Activated gamma-delta T cell treated with Interleukin-2 at 50 U/mL for 16 hours (primary cell): ENCODE measurements around the gene CERS3.

Source experiments
- DNase-seq: peaks from one replicate; pipeline ENCODE4 v3.0.0-alpha.2; 2020

Gene CERS3

DNA sequence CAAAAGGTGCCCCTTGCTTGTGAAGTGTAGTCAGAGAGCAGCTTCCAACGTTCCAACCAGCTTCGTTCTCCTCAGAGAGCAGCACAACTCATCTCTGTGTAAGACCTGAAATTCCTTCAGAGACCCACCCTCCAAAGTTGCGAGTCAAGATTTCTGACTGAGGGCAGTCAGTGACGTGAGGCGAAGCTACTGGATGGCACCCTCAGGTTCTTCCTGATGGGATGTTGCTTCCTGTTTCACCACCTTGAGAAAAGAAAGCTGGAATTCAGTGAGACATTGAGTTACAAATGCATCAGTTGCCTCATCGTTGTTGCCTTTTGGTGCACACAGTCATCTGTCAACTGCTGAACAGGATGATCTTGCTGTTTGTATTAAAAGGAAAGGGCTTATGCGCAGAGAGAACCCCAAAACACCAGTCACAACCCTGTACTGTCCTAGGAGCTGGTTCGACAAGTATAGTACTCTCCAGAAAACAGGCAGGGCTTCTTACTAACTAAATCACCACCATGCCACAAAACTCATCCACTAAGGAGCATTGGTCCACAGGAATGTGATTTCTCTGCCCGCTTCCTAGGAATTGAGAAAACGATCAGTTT, at the start of gene CERS3:
Gene CERS3 (minus strand): TSS at position 118 of the 596 bp plus-strand sequence. CDS start 27,101 bp downstream, outside the sequence.
- no peak for DNase-seq

DNA sequence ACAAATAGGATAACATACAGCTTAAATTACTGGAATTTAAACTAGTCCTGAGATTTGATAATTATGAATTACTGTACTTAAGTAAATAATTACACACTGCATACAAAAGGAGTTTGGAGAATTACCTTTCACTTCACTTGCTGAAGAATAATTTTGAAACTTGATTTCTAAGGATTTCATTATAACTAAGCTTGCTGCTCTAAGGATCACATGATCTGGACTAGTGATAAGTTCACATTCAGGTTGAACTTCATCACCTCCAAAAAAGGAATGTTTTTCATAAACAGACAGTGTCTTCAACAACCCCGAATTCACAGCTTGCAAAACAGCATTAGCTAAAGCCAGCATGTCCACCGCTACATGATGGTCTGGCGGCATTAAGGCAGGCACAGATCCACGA, 44.8 kb upstream of the CERS3 start:
- DNase-seq, result no peak

DNA sequence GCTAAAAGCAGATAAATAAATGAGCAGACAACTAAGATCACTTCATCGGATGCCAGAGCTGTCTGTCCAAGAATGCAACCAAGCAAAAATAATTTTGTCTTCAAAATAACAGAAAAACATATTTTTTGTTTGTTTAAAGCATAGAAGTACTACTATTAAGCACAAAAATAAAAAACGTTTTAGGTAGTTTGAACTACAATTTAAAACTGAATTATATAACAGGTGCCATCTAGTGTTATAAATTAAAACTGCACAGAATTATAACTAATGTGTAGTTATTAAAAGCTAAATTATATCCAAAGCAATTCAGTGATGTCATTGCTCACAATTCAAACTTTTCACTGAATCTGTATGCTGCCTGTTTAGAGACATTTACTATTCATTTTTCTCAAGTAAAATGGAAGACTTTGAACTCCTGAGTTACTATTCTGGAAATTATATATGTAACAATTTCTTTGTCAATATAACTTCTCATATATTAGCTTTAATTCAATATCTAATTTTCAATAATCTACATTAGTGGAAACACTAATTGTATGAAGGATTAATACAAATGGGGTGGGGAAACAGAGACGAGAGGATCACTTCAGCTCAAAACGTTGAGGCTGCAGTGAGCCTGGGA, 43.7 kb upstream of the CERS3 start:
- no peak for DNase-seq

DNA sequence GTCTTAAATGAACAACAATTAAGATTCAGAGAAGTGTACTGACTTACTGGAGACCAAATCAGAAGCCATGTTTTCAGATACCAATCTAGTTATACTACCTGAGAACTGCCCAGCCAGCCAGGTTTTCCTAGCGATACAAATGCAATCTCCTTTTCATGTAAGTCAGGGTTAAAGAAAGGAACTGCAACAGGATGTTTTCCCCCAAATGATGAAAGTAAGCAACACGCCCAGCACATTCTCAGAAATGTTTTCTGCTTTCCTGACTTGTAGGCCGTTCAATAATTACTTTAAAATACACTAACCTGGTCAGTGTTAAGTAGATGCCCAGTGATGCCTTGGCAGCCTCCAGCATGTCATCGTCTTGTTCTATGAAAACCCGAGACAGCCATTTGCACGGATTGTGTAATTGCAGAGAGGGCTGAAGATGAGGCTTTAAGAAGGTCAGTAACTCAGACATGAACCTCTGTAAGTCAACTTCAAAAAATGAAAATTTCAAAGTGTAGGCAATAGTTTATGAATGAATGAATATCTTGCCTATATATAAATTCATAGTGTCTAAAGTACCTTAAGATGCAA, 42.9 kb upstream of the CERS3 start:
- DNase-seq, result no peak

DNA sequence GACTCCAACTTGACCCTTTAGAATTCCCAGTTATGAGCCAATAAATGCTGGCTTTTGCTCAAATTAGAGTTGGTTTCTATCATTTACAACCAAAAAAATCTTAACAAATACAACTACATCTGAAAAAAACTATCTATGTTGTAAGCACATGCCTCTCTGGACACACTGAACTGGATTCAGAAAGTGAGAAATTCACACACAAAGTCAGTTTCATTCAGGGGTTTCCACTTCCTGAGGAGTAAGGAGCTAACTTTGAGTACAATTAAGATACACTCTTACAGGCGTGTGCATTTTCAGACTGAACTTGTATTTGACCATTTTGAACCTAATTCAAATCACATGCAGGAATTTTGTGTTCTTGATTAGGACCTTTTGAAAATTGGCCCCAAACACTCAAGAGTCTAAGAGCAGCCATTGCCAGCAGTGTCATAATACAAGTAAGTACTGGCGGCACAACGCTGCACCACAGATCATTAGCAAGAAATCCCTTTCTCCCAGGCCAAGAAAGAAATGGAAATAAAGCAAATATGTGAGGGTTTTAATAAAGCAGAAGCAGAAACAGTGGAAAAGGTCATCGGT, 42.1 kb upstream of the CERS3 start:
- no peak for DNase-seq

DNA sequence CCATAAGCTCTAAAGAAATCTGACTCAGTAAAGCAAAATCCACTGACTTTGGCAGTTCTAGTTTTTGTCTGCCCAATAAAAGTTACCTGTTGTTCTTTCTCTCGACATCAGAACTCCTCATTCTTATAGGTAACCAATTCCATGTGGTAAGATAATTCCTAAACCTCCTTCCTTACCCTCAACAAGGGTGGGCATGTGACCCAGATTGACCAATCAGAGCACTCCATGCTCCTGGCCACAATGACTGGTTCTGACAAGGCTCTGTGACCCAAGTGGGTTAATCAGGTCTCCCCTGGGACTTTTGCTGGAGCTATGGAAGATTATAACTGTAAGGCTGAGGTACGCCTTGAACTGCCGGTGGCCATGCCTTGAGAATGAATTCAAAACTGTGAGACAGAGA, 41.5 kb upstream of the CERS3 start:
- DNase-seq, result no peak

DNA sequence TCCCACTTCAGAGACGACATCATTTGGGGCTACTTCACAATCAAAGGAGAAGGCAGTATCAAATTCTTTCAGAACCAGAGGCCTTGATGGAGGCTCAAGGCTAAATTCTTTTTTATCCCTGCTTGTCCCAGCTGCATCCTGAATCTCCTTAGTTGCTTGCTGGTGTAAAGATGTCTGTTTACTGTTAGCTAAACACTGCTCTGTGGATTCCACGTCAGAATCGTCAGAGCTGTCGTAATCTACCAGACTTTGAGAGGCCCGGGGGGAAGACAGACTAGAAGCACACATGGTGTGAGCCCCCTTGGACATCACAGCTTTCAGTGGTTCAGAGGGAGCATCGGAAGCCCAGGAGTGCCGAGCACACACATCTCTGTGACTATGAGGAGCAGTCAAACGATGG, 40.6 kb upstream of the CERS3 start:
- DNase-seq, result no peak

DNA sequence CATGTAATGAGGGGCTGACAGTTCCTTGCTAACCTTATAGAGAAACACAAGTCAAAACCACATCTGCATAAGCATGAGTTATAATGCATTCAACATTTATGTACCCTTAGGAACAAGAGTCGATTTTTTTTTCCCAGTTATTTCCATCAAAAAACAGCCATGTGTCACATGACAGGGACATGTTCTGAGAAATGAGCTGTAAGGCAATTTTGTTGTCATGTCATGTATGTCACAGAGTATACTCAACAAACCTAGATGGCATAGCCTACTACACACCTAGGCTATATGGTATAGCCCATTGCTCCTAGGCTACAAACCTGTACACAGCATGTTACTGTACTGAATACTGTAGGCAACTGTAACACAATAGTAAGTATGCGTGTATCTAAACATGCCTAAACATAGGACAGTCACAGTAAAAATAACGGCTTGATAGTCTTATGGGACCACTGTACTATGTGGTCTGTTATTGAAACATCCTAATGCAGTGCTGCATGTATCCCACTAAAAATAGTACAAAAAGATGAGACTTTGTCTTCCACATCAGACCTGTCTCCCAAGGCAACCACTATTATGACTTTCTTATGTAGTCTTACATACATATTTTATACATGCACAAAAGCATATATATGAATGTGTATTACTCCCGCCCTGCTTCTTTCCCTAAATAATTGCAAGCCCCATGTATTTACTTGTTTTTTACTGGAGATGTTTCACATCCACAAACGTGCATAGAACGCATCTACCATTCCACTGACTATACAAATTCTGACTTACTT, 38.3 kb upstream of the CERS3 start:
- DNase-seq, result no peak

DNA sequence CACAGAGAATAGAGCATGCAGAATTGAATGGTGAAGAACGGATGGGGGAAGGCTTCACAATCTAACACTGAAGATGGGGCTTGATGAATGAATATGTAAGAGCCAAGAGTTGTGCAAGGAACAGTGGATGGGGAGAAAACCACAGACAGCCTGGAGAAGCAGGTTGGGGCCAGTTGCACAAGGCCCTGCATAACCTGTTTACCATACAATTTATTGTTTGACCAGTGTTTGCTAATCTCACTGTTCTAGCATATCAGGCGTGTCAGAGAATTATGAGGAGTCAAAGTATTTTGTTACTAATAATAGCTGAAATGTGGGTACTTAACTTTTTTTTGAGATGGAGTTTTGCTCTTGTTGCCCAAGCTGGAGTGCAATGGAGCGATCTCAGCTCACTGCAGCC, 36.8 kb upstream of the CERS3 start:
- no peak for DNase-seq

DNA sequence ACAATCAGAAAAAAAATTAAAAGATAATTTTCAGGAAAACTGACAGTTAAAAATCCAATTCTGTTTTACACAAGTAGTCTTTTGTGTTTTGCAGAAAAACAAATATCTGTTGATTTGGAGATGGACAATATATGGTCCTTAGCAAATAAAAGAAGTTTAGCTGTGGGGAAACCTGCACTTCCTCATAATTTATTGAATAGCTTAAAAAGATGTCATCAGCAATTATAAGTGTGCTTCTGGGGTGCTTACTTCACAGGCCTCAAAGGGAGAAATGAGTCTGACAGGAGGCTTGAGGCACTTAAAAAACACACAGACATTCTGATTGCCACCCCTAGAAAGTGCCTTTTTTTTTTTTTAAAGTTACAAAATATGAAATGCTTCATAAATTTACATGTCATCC, 31.6 kb upstream of the CERS3 start:
- DNase-seq, result no peak

DNA sequence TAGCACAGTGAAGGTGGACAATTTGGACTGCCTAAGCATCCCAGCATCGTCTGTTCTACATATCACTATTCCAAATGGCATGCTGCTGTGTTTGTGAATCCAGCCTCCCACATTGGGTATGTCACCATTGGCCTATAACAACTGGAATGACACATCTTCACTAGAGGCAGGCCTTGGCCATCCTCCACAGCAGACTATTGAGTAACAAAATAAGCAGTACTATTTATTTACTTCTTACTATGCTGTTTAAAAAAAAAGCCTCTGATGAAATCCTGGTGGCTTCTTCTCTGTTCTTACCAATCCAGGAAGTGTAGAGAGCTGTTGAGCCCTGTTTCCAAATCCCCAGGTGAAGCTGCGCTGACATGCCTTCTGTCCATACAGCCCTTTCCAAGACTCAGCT, 30.6 kb upstream of the CERS3 start:
- DNase-seq, result no peak

DNA sequence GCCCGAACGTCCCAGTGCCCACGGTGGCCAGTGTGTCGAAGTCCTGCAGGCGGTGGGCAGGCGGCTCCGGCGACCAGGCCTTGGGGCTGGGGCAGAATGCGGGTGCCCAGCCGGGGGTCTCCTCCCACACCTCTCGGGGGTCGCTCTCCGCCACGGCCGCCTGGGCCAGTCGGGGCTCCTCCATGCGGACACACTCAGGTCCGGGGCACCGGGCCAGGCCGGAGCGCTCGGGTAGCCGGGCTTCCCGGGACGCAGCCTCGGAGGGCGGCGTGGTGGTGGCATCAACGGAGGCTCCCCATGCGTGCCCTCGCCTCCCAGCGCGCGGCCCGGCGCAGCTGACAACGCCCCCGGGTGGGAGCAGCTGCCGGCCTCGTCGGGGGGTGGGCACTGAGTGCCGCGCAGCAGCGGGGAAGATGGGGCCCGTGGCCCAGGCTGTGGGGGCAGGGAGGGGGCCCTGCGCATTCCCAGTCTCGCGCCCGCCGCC, 30.1 kb upstream of the CERS3 start:
- DNase-seq, result no peak

DNA sequence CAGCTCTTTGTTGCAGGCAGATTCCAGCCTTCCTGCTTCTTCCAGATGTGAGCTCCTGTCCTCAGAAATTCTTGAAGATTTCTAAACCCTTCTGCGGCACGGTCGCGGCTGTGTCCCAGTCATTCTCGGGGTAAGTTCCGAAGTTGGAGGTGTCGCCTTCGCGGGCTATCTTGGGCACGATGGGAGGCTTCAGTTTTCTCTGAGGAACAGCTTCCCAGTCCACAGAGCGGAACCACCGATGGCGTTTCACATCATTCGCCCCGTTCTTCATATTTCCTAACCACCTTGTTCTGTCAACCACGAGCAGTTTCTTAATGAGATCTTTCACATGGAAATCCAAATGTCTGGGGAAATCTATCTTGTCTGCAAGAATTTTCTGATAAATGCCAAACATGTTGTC, 24.7 kb upstream of the CERS3 start:
- DNase-seq, result no peak

DNA sequence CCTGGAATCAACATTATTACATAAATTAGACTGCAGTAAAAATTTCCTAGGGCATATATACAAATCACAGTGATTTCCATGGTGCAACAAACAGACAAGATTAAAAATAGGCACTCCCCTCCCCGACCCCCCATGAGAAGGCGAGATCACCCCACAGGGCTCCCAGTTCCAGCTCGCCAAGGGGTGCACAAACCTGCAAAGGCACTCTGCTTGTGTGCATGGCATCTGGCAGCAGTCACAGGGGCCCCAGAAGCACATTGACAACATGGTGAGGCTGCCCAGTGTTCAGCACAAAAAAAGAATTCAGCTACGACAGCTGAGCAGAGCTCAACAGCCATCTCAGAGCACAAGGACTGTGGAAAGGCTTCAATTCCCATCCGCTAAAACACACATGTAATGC, 19.2 kb upstream of the CERS3 start:
- DNase-seq, result no peak

DNA sequence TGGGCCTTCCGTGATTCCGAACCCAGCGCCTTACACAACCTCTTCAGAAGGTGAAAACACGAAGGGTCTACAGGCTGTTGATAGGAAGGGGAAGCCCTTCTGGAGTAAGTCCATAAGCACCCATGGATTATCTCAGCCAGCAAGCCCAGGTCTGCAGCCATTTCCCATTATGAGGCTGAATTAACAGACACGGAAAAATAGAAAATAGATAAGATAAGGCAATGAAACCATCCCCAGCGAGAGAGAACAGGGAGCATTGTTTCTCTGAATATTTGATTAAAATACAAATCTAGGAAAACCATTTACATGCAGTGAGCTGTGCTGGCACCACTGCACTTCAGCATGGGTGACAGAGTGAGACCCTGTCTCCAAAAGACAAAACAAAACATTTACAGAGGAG, 16.2 kb upstream of the CERS3 start:
- DNase-seq, result no peak

DNA sequence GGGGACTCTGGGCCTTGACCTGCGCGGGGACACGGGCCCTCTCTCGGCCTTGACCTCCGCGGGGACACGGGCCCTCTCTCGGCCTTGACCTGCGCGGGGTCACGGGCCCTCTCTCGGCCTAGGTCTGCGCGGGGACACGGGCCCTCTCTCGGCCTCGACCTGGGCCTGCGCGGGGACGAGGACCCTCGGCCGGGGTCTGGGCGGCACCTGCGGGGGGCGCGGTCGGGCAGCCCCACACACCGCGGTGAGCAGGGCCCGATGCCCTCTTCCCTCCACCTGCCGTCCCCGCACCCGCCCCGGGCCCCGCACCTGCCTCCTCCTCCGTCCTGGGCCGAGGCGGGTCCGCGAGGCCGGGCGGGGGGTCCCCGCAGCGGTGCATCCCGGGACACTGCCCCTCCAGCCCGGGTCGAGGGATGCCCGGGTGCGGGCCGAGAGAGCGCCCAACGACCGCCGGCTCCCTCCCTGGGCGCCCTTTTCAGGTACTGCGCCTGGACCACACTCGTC, 15.6 kb upstream of the CERS3 start:
- DNase-seq, result no peak

DNA sequence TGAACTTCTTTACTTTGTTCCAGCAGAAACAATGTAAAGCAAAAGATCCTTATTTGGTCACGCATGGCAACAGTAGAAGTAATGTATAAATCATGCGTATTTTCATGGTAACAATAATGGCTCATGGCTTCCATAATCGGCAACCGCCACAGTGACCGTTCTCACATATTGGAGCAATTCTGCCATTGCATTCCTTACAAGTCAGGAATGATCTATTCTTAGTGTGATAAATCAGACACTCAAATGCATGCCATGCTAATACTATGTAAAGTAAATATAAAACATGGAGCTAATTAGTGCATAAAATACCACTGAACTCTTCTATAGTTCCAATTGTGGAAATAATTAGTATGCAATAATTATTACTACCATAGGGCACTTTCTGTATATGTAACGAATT, 13.5 kb upstream of the CERS3 start:
- no peak for DNase-seq

DNA sequence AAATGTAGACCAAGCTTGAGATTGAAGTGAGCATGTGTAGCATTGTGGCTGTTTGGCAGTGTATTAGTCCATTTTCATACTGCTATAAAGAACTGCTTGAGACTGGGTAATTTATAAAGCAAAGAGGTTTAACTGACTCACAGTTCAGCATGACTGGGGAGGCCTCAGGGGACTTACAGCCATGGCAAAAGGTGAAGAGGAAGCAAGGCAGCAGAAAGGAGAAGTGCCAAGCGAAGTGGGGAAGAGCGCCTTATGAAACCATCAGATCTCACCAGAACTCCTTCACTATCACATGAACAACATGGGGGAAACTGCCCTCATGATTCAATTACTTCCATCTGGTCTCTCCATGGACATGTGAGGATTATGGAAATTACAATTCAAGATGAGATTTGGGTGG, 8.6 kb upstream of the CERS3 start:
- no peak for DNase-seq

DNA sequence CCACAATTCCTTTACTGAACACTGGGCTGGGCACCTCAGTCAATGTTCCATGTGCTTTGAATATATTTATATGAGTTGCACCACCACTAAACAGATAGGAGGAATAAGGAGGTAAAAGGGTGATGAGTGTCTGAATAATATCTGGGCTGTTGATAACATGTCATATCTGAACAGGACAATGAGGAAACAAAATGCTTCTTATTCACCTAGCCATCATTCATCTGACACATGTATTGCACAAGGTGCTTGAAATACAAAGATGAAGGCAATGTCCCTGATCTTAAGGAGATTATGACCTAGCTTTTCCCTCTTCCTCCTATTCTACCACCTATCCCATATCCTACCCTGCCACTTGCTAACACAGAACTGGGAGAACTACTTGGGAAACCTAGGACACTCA, 8.0 kb upstream of the CERS3 start:
- no peak for DNase-seq

DNA sequence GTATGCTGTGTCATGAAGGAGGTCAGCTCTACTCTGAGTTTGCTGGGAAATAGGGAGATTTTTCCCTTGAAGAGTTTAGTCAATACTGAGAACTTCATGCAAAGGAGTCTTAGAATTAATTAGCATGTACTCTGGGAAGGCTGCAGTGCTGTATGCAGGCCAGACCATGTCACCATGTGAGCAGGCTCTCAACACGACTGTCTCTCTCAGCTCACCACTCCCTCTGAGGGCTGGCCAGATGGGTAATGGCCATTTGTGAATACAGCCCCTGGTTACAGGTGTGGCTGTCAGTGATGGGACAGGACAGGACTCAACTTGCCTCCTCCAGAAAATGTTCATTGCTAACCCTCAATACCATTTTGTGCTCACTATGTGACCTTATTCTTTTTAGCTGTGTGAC, 5.1 kb upstream of the CERS3 start:
- no peak for DNase-seq

DNA sequence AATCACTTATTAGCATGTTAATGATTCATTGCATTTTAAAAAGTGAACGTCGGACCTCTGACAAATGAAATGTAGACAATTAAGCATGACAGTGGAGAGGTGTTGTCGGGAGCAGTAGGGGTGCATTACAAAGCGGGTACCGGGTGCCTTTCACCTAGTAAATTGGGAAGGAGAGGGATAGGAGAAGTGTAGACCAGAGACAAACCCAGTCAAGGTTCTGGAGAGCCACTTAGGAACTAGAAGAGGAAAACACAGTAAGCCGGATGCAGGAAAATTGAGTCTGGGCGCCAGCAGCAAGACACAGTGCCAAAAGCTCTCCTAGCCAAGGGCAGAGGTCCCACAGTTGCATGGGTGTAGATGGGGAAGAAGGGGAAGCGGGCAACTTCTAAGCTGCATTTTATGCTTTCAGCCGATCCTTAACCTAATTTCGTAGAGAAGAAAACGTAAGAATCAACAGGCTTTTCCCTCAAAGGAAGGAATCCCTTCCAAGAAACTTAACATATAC, 3.1 kb upstream of the CERS3 start:
- no peak for DNase-seq

DNA sequence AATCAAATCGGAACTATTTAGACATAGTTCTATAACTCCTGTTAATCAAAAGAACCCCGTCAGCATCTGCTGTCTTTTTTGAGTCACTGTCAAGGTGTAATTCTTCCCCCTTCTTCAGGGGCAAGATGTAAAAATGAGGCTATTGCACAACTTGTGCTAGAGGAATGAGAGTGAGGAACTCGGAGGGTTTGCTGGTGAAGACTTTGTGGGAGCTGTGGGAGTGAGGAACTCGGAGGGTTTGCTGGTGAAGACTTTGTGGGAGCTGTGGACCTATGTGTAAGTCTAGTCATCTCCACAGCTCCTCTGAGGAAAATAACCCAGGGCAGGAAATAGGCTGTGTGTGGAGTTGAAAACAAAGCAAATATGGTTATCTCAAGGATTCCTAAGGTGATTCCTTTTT, 2.5 kb upstream of the CERS3 start:
- no peak for DNase-seq

DNA sequence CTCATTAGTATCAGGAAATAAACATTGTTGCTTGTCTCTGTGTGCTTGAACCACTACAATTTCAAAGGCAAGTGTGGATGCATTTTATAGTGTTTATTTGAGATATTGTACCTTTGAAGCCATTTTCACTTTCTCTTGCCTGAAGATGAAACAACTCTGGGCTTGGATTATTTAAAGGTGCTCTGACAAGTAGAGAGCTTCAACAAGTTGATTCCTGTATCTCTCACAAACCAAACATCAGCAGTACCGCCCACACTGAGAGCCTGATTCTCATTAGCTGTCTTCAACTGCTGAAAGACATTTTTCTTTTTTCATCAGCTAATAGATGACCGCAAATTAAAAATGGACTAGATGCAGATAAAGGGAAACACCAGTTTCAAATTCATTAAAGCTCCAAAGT, 806 bp upstream of the CERS3 start:
- DNase-seq, result no peak
